UCSD-AML1 (cell line): ENCODE results near the gene P4HA2.
"Not testable (repeated sequence)": the region's sequence is repeated elsewhere in the genome, so short reads cannot be mapped to it uniquely, and the experiment has no call there.

Experiments used
- DNase-seq: peaks from one replicate; lab custom pipeline; 2025; ENCODE audit not compliant: unreplicated experiment; lab: John Stamatoyannopoulos, UW

Gene P4HA2

DNA sequence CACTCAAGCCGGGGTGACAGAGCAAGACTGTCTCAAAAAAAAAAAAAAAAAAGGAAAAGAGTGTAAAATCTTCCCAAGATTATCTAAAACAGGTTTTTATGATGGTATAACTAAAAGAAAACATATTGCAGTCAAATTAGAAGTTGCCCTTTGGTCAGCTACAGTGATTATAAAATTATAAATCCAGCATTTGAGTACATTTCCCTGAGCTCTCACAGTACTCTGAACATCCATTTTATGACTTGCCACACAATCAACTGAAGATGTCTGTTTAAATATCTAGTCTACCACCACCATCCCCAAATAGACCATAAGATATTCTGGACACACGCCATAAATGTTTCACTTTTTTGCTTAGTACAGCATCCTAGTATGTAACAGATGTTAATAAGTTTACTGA is 77.1 kb downstream of the P4HA2 start:
- no peak for DNase-seq

DNA sequence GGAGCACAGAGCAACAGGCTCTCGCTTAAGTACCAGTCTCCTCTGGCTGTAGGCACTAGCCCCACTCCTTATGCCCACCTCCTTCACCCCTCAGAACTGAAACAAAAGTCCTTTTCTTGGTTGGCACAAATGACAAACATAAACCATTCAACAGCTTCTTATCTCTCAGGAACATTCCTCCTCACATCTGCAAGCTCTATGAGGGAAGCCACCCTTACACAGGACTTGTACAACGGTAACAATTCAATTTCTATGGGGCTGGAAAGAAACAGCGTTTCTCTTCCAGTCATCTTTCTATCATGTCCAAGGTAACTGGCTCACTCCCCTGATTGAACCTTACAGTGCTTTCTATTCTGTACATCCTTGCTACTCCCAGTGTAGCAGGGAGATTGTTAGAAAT is 80.0 kb downstream of the P4HA2 start:
- DNase-seq, result no peak

GRCh38 chr5:132145326-132145725 is 82.3 kb downstream of the P4HA2 start:
- not testable (repeated sequence) for DNase-seq

- DNase-seq, result no peak
Measured at GRCh38 chr5:132143148-132143547, 84.5 kb downstream of the P4HA2 start.

DNA sequence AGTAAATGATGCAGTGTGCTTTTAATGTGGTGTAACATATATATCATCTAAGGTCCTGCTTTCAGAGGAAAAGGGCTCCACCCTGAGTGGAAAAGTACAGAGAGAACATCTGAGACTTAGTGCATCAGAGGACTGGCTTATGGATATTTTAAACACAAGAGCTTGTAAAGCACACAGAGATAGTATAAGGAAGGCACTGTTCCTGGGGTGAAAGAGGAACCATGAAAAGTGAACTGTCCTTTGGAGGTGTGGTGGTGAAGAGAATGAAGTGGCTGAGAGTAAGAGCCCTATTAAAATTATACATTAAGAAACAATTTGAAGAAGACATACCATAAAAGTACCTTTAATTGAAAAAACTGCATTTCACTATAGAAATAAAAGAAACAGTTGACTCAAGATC is 85.2 kb downstream of the P4HA2 start:
- DNase-seq, result no peak
